Measurements from ENCODE around the gene ARHGAP6.

The ARHGAP6 gene

GRCh38 chrX:11422525-11422857, 243.2 kb downstream of the ARHGAP6 start:
- FAIRE-seq: no peak

GRCh38 chrX:11421805-11422524, 243.8 kb downstream of the ARHGAP6 start:
- no peak for FAIRE-seq

DNA sequence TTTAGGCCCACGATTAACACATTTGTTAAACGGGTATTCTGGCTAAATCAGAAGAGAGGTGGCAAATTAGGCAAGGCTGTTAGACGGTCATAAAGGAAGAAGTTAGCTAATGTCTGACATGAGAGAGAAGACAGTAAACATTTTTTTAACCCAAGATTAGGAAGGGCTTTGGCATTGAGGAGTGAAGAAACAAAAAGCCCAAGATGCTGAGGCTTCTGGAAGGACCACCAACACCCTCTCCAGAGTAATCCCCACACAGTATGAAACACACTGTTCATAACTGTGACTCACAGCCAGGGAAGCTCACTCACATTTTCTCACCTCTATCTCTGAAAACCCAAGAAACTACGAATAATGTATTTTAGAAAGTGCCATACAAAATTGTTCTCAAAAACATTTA, 244.9 kb downstream of the ARHGAP6 start:
- FAIRE-seq: no peak

GRCh38 chrX:11419102-11419501, 246.6 kb downstream of the ARHGAP6 start:
- FAIRE-seq: no peak

DNA sequence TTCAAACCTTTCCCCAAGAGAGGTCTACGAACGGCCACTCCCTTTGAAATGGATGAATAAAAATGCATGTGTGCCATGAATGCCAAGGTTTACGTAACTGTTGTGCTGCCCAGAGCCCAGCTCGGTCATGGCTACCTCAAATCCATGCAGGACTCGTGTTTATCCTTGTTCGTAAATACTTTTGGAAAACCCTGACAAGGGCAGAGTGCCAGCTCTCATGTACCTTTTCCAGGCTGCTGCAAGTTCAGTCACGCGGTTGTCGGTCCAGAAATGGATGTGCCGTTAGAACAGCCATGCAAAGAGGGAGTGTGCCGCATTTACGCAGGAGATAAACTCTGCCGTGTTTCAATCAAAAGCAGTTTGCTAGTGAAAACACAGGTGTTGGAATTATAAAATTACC, 249.1 kb downstream of the ARHGAP6 start:
- no peak for FAIRE-seq

DNA sequence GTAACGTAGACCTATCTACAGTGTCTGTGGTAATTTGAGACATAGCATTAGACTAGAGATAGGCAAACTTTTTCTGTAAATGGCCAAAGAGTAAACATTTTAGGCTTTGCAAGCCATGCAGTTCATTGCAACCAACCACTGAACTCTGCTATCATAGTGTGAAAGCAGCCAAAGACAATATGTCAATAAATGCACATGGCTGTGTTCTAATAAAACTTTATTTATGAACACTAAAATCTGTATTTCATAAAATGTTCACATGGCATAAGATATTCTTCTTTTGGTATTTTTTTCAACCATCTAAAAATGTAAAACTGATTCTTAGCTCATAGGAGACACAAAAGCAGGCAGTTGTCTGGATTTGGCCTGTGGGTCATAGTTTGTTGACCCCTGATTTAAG, 251.6 kb downstream of the ARHGAP6 start:
- no peak for FAIRE-seq

- no peak for FAIRE-seq
Measured at GRCh38 chrX:11412715-11413623, 252.8 kb downstream of the ARHGAP6 start.

- no peak for FAIRE-seq
Measured at GRCh38 chrX:11409957-11410356, 255.8 kb downstream of the ARHGAP6 start.

DNA sequence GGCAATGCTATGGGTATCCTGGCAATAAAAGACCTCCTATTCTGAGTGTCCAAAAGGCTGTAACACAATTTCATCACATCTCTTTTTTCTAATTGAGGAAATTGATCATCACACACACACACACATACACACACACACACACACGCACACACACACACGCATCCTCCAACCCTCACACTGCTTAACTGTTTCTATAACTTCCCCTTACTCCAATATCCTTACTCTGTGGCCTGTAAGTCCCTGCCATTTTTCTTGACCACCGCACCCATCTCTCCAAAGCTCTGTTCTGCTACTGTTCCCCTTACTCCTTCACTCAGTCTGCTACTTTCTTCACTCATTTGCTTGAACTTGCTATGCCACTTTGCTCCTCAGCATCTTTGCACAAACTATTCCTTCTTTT, 256.9 kb downstream of the ARHGAP6 start:
- FAIRE-seq: no peak

- FAIRE-seq: no peak
Measured at GRCh38 chrX:11408109-11408405, 257.7 kb downstream of the ARHGAP6 start.

DNA sequence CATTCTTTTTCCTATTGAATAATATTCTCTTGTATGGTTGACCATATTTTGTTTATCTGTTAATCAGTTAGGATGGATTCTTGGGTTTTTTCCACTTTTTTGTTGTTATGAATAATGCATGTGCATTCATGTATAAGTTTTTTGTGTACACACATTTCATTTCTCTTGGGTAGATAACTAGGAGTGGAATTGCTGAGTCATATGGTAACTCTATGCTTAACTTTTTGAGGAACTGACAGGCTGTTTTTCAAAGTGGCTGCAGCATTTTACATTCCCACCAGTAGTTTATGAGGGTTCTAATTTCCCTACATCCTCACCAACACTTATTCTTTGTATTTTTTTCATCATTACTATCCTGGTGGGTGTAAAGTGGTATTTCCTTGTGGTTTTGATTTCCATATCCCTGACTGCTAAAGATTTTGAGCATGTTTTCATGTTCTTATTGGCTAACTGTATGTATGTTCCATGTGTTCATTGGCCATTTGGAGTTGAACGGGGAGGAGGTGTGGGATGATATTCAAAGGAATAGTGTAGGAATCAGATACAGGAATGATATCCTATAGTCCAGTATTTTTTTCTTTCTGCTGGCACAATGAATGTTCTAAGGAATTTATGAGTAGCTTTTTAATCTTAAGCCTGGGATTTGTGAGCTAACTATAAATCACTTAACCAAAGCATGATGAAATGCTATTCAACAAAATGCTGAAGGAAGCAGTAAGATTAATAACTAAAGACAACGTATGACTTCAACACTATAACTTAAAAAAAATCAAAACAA, 258.2 kb downstream of the ARHGAP6 start:
- FAIRE-seq: peak; percentile 82

GRCh38 chrX:11406109-11406765, 259.5 kb downstream of the ARHGAP6 start:
- FAIRE-seq: no peak

DNA sequence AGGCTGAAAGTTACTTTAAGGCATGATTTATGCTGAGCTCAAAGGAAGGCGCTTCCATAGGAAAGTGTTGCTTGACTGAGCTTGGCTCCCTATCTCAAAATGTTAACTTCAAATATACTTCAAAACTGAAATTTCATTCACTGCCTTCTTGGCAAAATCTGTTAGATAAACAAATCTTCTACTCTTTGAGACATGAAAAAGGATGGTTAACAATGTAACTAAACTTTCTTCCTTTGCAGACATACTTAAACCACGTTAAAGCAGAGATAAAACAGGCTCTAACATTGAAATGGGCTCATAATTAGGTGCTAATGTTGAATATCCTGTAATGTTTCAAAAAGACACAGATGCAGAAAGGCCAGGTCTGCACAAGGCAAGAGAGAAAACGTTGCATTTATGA, 262.1 kb downstream of the ARHGAP6 start:
- FAIRE-seq: no peak

- FAIRE-seq: peak; percentile 62
Measured at GRCh38 chrX:11401966-11402365, 263.8 kb downstream of the ARHGAP6 start.

GRCh38 chrX:11399489-11400094, 266.1 kb downstream of the ARHGAP6 start:
- no peak for FAIRE-seq

GRCh38 chrX:11398785-11399184, 266.9 kb downstream of the ARHGAP6 start:
- no peak for FAIRE-seq

- FAIRE-seq: peak; percentile 94
Measured at GRCh38 chrX:11398139-11398538, 267.6 kb downstream of the ARHGAP6 start.

GRCh38 chrX:11397680-11398079, 268.0 kb downstream of the ARHGAP6 start:
- no peak for FAIRE-seq

DNA sequence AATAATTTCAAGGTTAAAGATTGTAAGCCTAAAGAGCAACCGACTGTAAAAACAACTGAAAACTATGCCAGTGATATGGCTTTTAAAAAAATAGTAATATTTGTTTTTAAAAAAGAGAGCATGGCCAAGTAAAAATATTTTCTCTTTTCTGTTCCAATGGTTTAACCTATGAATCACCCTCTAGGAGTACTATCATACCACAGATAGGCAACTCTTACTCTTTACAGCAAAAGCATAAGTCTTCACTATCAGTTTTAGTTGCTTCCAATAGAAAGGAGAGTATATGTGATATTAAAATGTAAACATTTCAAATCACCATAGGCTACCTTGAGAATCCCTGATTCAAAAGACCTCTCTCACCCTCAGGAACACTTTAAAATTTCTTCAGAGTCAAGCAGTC, 269.9 kb downstream of the ARHGAP6 start:
- no peak for FAIRE-seq

GRCh38 chrX:11393949-11394654, 271.6 kb downstream of the ARHGAP6 start:
- peak; percentile 88 for FAIRE-seq

DNA sequence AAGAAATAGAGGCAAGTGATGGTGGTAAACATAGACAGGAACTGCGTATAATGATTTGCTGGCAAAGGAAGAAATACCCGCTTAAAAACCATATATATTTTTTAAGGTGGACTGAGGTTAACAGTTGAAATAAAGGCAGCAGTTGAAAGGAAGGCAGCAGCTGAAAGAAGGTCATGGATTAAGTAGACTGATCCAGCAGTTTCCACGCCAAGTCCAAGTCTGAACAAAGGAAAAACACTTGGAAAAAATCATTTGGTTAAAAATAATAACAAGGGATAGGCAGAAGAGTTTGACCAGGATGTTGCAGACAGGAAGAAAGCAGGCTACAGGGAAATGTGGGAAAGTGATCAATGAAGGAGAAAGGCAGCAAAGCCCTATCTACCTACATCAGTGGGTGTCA, 278.9 kb downstream of the ARHGAP6 start:
- FAIRE-seq: no peak

DNA sequence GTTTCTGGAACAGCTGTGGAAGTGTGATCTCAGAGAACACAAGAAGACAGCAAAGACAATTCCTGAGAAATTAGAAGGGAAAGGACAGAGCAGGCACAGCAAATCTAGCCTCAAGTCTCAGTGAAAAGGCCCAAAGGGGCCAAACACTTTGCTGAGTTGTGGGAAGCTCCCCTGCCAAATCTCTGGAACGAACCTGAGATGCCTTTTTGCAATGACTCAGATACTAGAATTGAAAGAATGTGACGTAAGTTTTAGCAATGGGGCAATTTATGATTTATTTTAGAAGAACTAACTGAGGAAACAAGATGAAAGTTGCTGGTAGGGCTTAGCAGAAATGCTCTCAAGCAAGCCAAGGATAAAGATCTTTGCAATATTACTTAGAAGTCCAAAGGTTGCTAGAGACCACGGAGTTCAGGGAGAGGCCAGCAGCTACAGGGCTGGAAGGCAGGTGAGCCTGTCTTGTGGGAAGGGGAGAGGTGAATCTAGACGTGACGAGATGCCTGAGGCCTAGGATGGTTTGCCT, 279.7 kb downstream of the ARHGAP6 start:
- FAIRE-seq: no peak
